Neural progenitor cell (in vitro differentiated cells): ENCODE data around the gene DUSP2. TPM values are rescaled to one million over a fixed set of nuclear protein-coding genes. Genes with fewer than 3 reads are reported as not detected.

Experiments
- DNase-seq: peaks from one replicate; pipeline ENCODE4 v3.0.0-alpha.2; 2016; ENCODE audit warnings: low spot score
- H2AFZ ChIP-seq: fragments of 200-600 bp; sonication (generic); replicated peaks from 2 replicates; pipeline ENCODE4 v1.6.1; 2016; ENCODE audit warnings: antibody characterized with exemption
- H3F3A ChIP-seq: fragments of 200-600 bp; sonication (generic); 2 replicates; pipeline ENCODE4 v1.6.1; 2016; ENCODE audit warnings: antibody characterized with exemption, low read depth
- H3K27ac ChIP-seq: fragments of 200-600 bp; sonication (generic); 2 replicates; pipeline ENCODE4 v1.5.1; 2016; ENCODE audit warnings: mild to moderate bottlenecking
- H3K27me3 ChIP-seq: fragments of 200-600 bp; sonication (generic); 2 replicates; pipeline ENCODE4 v1.6.1; 2016; ENCODE audit warnings: mild to moderate bottlenecking, moderate library complexity
- H3K36me3 ChIP-seq: fragments of 200-600 bp; sonication (generic); 2 replicates; pipeline ENCODE4 v1.5.1; 2016
- H3K4me1 ChIP-seq: fragments of 200-600 bp; sonication (generic); 2 replicates; pipeline ENCODE4 v1.6.1; 2016; ENCODE audit warnings: mixed run types
- H3K4me2 ChIP-seq: fragments of 200-600 bp; sonication (generic); 2 replicates; pipeline ENCODE4 v1.6.1; 2016
- H3K4me3 ChIP-seq: fragments of 200-600 bp; sonication (generic); 2 replicates; pipeline ENCODE4 v1.5.1; 2016
- H3K79me2 ChIP-seq: fragments of 200-600 bp; sonication (generic); 2 replicates; pipeline ENCODE4 v1.6.1; 2016; ENCODE audit warnings: low read depth
- H3K9ac ChIP-seq: fragments of 200-600 bp; sonication (generic); 2 replicates; pipeline ENCODE4 v1.6.1; 2016
- H3K9me3 ChIP-seq: fragments of 200-600 bp; sonication (generic); 2 replicates; pipeline ENCODE4 v1.5.1; 2016; ENCODE audit warnings: low read depth
- H4K20me1 ChIP-seq: fragments of 200-600 bp; sonication (generic); 2 replicates; pipeline ENCODE4 v1.6.1; 2016; ENCODE audit warnings: low read depth
- H3K27ac Mint-ChIP-seq: 3 replicates; pipeline ENCODE4 v1.8.0; 2021; ENCODE audit warnings: mixed read lengths
- H3K27me3 Mint-ChIP-seq: 2 replicates; pipeline ENCODE4 v1.8.0; 2022; ENCODE audit warnings: low read depth, mild to moderate bottlenecking, inconsistent platforms, moderate library complexity, mixed read lengths; ENCODE audit not compliant: insufficient read depth
- H3K36me3 Mint-ChIP-seq: 3 replicates; pipeline ENCODE4 v1.8.0; 2021; ENCODE audit warnings: mixed read lengths
- H3K4me1 Mint-ChIP-seq: 3 replicates; pipeline ENCODE4 v1.8.0; 2021; ENCODE audit warnings: mixed read lengths
- H3K4me3 Mint-ChIP-seq: 3 replicates; pipeline ENCODE4 v1.8.0; 2021; ENCODE audit warnings: mild to moderate bottlenecking, moderate library complexity, mixed read lengths
- H3K9me3 Mint-ChIP-seq: 3 replicates; pipeline ENCODE4 v1.8.0; 2020; ENCODE audit warnings: mixed read lengths
- EZH2 ChIP-seq: fragments of 200-600 bp; sonication (generic); IDR thresholded peaks from 2 replicates; pipeline ENCODE4 v1.6.1; 2017; ENCODE audit warnings: antibody characterized with exemption, mild to moderate bottlenecking, moderate library complexity
- EZH2phosphoT487 ChIP-seq: fragments of 200-600 bp; sonication (generic); IDR thresholded peaks from 2 replicates; pipeline ENCODE4 v1.6.1; 2017; ENCODE audit warnings: antibody characterized with exemption
- total RNA-seq: library from RNA; depleted of rRNA; stranded (reverse); fragments of >200 nt; gene quantifications from 2 replicates; pipeline ENCODE4 v1.2.3, GENCODE V29; 2015; ENCODE audit warnings: low replicate concordance
- TF ChIP-seq, protein P1 (sequence below): fragments of 200-600 bp; sonication (generic); IDR thresholded peaks from 2 replicates; pipeline ENCODE4 v1.5.1; 2017; ENCODE audit warnings: antibody characterized with exemption, mild to moderate bottlenecking

The DUSP2 gene
- total RNA-seq, 1 donor from 2014 or later = not detected

DNA sequence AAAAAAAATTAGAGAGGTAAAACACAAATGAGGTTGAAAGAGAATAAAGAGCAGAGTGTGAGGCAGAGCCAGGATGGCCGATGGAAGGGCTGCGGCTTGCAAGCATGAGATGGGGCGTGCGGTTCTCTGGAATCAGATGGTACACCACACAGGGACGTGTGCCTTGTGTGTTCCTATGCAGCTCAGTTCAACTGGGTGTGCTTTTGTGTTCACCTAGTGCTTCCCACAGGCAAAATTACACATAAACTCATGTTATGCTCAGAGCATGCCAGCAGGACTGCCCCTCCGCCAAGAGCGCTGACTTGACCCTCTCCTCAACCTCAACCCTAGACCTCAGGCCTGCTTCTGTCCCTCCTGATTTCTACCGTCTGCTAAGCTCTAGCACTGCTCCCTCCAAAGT, 38.9 kb upstream of the DUSP2 start:
- no peak for DNase-seq
- no peak overlapping the region for H2AFZ ChIP-seq
- no peak overlapping the region for H3K4me3 ChIP-seq
- Mint-ChIP-seq H3K36me3 (peaks cover 19% of the 10 kb centered on the region), H3K9me3 (no peaks in the 10 kb centered on the region), H3K4me3 (no peak overlapping the region), H3K4me1 (no peaks in the 10 kb centered on the region), H3K27me3 (peaks cover 2% of the 10 kb centered on the region), H3K27ac (no peak overlapping the region)
- no peaks in the 10 kb centered on the region for H3K27me3 ChIP-seq
- H3K9me3 ChIP-seq = no peaks in the 10 kb centered on the region
- peaks cover 6% of the 10 kb centered on the region for H3K36me3 ChIP-seq
- H3K79me2 ChIP-seq = no peaks in the 10 kb centered on the region
- TF ChIP-seq EZH2 (no peak), EZH2phosphoT487 (no peak)
- TF ChIP-seq, protein P1, sequence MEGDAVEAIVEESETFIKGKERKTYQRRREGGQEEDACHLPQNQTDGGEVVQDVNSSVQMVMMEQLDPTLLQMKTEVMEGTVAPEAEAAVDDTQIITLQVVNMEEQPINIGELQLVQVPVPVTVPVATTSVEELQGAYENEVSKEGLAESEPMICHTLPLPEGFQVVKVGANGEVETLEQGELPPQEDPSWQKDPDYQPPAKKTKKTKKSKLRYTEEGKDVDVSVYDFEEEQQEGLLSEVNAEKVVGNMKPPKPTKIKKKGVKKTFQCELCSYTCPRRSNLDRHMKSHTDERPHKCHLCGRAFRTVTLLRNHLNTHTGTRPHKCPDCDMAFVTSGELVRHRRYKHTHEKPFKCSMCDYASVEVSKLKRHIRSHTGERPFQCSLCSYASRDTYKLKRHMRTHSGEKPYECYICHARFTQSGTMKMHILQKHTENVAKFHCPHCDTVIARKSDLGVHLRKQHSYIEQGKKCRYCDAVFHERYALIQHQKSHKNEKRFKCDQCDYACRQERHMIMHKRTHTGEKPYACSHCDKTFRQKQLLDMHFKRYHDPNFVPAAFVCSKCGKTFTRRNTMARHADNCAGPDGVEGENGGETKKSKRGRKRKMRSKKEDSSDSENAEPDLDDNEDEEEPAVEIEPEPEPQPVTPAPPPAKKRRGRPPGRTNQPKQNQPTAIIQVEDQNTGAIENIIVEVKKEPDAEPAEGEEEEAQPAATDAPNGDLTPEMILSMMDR = no peak
- H4K20me1 ChIP-seq = no peaks in the 10 kb centered on the region
- peaks cover 13% of the 10 kb centered on the region for H3F3A ChIP-seq
- no peak overlapping the region for H3K4me2 ChIP-seq
- H3K4me1 ChIP-seq = no peaks in the 10 kb centered on the region
- no peak overlapping the region for H3K9ac ChIP-seq
- H3K27ac ChIP-seq = no peak overlapping the region

DNA sequence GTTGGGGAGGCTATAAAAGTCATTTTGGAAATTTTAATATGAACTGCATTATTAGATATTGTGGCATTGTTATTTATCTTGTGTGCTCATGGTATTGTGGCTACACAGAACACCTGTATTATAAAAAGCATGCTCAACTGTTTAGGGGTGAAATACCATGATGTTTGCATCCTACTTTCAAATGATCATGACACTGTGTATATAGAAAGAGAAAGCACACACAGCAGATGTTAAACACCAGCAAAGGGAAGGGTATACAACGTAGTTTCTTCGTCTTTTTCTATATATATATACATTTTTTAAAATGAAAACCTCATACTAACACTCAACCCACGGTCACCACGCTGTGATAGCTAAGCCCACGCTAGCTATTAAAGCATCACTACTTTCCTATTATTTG, 36.3 kb upstream of the DUSP2 start:
- H3K36me3 ChIP-seq = no peaks in the 10 kb centered on the region
- Mint-ChIP-seq H3K9me3 (no peaks in the 10 kb centered on the region), H3K36me3 (peaks cover 11% of the 10 kb centered on the region), H3K4me3 (no peak overlapping the region), H3K27me3 (peaks cover 2% of the 10 kb centered on the region), H3K4me1 (no peaks in the 10 kb centered on the region), H3K27ac (no peak overlapping the region)
- H3K27ac ChIP-seq = no peak overlapping the region
- H3K9ac ChIP-seq = no peak overlapping the region
- no peaks in the 10 kb centered on the region for H3K4me1 ChIP-seq
- no peaks in the 10 kb centered on the region for H3K79me2 ChIP-seq
- no peaks in the 10 kb centered on the region for H3K27me3 ChIP-seq
- no peak overlapping the region for H3K4me2 ChIP-seq
- TF ChIP-seq EZH2 (no peak), EZH2phosphoT487 (no peak)
- TF ChIP-seq, protein P1 = no peak
- DNase-seq = no peak
- no peaks in the 10 kb centered on the region for H4K20me1 ChIP-seq
- no peaks in the 10 kb centered on the region for H3K9me3 ChIP-seq
- H2AFZ ChIP-seq = no peak overlapping the region
- no peak overlapping the region for H3K4me3 ChIP-seq
- H3F3A ChIP-seq = peaks cover 13% of the 10 kb centered on the region

DNA sequence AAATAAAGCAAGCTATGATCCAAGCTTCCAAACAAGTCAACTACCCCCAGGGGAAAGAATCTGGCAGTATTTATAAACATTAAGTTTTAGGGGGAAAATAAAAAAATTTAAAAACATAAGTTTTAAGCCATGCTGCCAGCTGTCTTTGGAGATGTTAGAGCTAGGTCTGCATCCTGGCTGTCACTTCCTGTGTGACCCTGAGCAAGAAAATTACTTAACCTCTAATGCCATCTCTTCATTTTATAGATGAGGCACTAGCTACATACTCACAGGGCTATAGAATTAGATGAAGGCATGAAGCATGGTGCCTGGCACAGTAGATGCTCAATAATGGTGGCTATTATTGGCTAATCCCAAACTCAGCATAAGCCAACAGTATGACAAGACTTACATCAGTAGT, 35.3 kb upstream of the DUSP2 start:
- peaks cover 8% of the 10 kb centered on the region for H3F3A ChIP-seq
- no peak overlapping the region for H3K4me3 Mint-ChIP-seq
- H2AFZ ChIP-seq = no peak overlapping the region
- H3K27ac ChIP-seq = no peak overlapping the region
- H3K4me3 ChIP-seq = no peak overlapping the region
- no peaks in the 10 kb centered on the region for H3K27me3 ChIP-seq
- H3K36me3 Mint-ChIP-seq = peaks cover 8% of the 10 kb centered on the region
- peaks cover 2% of the 10 kb centered on the region for H3K27me3 Mint-ChIP-seq
- no peaks in the 10 kb centered on the region for H3K79me2 ChIP-seq
- H3K9me3 Mint-ChIP-seq = no peaks in the 10 kb centered on the region
- no peak for TF ChIP-seq EZH2phosphoT487
- TF ChIP-seq, protein P1 = no peak
- TF ChIP-seq EZH2 = no peak
- no peaks in the 10 kb centered on the region for H3K4me1 Mint-ChIP-seq
- DNase-seq = no peak
- H3K4me1 ChIP-seq = no peaks in the 10 kb centered on the region
- no peaks in the 10 kb centered on the region for H4K20me1 ChIP-seq
- no peaks in the 10 kb centered on the region for H3K9me3 ChIP-seq
- no peaks in the 10 kb centered on the region for H3K36me3 ChIP-seq
- H3K9ac ChIP-seq = no peak overlapping the region
- no peak overlapping the region for H3K27ac Mint-ChIP-seq
- H3K4me2 ChIP-seq = no peak overlapping the region
